Measurements from ENCODE around the gene EDN2. TPM values are rescaled to one million over a fixed set of nuclear protein-coding genes. Genes with fewer than 3 reads are reported as not detected.

Gene EDN2
- total and polyA plus RNA-seq, 4 donors: 0.10 to 0.13 TPM; not detected in 2

GRCh38 chr1:41455479-41456332, 28.8 kb downstream of the EDN2 start:
- WGBS: 93% methylated on average over 8 of the region's 8 CpGs

More at GRCh38 chr1:41455479-41456332, 28.8 kb downstream of the EDN2 start:
- H3K9ac ChIP-seq (ENCODE audit: low read depth in 1 of 2, low read length in 2 of 2): no peak overlapping the region
- TF ChIP-seq FOXA2 (IDR thresholded peaks at IDR 0.05): no peak
- TF ChIP-seq SP1 (IDR thresholded peaks at IDR 0.05): no peak
- TF ChIP-seq NR2F2 (IDR thresholded peaks at IDR 0.05): no peak
- TF ChIP-seq EGR1 (IDR thresholded peaks at IDR 0.05; ENCODE audit: low read depth in 2 of 2): no peak
- no peak for TF ChIP-seq HNF4G (IDR thresholded peaks at IDR 0.05)
- TF ChIP-seq HNF4A (conservative IDR thresholded peaks at IDR 0.05): no peak
- no peak for TF ChIP-seq YY1 (IDR thresholded peaks at IDR 0.05)
- TF ChIP-seq RXRA (IDR thresholded peaks at IDR 0.05): no peak
- TF ChIP-seq GABPA (IDR thresholded peaks at IDR 0.05 in 1 of 2, conservative IDR thresholded peaks at IDR 0.05 in 1 of 2): no peak
- TF ChIP-seq TAF1 (conservative IDR thresholded peaks at IDR 0.05): no peak
- no peak for TF ChIP-seq MAX (IDR thresholded peaks at IDR 0.05)
- TF ChIP-seq, protein P1, sequence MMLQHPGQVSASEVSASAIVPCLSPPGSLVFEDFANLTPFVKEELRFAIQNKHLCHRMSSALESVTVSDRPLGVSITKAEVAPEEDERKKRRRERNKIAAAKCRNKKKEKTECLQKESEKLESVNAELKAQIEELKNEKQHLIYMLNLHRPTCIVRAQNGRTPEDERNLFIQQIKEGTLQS (IDR thresholded peaks at IDR 0.05): no peak
- TF ChIP-seq, protein P2, sequence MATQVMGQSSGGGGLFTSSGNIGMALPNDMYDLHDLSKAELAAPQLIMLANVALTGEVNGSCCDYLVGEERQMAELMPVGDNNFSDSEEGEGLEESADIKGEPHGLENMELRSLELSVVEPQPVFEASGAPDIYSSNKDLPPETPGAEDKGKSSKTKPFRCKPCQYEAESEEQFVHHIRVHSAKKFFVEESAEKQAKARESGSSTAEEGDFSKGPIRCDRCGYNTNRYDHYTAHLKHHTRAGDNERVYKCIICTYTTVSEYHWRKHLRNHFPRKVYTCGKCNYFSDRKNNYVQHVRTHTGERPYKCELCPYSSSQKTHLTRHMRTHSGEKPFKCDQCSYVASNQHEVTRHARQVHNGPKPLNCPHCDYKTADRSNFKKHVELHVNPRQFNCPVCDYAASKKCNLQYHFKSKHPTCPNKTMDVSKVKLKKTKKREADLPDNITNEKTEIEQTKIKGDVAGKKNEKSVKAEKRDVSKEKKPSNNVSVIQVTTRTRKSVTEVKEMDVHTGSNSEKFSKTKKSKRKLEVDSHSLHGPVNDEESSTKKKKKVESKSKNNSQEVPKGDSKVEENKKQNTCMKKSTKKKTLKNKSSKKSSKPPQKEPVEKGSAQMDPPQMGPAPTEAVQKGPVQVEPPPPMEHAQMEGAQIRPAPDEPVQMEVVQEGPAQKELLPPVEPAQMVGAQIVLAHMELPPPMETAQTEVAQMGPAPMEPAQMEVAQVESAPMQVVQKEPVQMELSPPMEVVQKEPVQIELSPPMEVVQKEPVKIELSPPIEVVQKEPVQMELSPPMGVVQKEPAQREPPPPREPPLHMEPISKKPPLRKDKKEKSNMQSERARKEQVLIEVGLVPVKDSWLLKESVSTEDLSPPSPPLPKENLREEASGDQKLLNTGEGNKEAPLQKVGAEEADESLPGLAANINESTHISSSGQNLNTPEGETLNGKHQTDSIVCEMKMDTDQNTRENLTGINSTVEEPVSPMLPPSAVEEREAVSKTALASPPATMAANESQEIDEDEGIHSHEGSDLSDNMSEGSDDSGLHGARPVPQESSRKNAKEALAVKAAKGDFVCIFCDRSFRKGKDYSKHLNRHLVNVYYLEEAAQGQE (IDR thresholded peaks at IDR 0.05): no peak
- TF ChIP-seq, protein P3, sequence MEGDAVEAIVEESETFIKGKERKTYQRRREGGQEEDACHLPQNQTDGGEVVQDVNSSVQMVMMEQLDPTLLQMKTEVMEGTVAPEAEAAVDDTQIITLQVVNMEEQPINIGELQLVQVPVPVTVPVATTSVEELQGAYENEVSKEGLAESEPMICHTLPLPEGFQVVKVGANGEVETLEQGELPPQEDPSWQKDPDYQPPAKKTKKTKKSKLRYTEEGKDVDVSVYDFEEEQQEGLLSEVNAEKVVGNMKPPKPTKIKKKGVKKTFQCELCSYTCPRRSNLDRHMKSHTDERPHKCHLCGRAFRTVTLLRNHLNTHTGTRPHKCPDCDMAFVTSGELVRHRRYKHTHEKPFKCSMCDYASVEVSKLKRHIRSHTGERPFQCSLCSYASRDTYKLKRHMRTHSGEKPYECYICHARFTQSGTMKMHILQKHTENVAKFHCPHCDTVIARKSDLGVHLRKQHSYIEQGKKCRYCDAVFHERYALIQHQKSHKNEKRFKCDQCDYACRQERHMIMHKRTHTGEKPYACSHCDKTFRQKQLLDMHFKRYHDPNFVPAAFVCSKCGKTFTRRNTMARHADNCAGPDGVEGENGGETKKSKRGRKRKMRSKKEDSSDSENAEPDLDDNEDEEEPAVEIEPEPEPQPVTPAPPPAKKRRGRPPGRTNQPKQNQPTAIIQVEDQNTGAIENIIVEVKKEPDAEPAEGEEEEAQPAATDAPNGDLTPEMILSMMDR (IDR thresholded peaks at IDR 0.05; ENCODE audit: low read depth, low read length, missing input control): no peak
- TF ChIP-seq FOXA1 (IDR thresholded peaks at IDR 0.05): no peak
- TF ChIP-seq JUND (IDR thresholded peaks at IDR 0.05): no peak
- TF ChIP-seq RAD21 (IDR thresholded peaks at IDR 0.05): no peak
- TF ChIP-seq, protein P4, sequence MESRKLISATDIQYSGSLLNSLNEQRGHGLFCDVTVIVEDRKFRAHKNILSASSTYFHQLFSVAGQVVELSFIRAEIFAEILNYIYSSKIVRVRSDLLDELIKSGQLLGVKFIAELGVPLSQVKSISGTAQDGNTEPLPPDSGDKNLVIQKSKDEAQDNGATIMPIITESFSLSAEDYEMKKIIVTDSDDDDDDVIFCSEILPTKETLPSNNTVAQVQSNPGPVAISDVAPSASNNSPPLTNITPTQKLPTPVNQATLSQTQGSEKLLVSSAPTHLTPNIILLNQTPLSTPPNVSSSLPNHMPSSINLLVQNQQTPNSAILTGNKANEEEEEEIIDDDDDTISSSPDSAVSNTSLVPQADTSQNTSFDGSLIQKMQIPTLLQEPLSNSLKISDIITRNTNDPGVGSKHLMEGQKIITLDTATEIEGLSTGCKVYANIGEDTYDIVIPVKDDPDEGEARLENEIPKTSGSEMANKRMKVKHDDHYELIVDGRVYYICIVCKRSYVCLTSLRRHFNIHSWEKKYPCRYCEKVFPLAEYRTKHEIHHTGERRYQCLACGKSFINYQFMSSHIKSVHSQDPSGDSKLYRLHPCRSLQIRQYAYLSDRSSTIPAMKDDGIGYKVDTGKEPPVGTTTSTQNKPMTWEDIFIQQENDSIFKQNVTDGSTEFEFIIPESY (IDR thresholded peaks at IDR 0.05): no peak
- H3K36me3 ChIP-seq (ENCODE audit: control insufficient read depth in 4 of 4, insufficient read depth in 3 of 4, low read depth in 1 of 4, low read length in 3 of 4): no peaks in the 10 kb centered on the region
- no peak overlapping the region for H3K27ac ChIP-seq (ENCODE audit: low read depth in 1 of 2, low read length in 2 of 2)
- H3K4me3 ChIP-seq (ENCODE audit: low read depth in 1 of 3, low read length in 3 of 3): no peak overlapping the region
- no peaks in the 10 kb centered on the region for H3K9me3 ChIP-seq (ENCODE audit: control insufficient read depth in 4 of 4, low read length in 3 of 4)
- H3K27me3 ChIP-seq (ENCODE audit: control insufficient read depth in 4 of 4, insufficient read depth in 4 of 4, low read length in 3 of 4): no peaks in the 10 kb centered on the region
- DNase-seq (ENCODE audit: low spot score): no peak
- no peaks in the 10 kb centered on the region for H3K4me1 ChIP-seq (ENCODE audit: control insufficient read depth in 4 of 4, insufficient read depth in 4 of 4, low read length in 3 of 4)

All from liver (tissue), 9 donors.